Measurements from ENCODE around the gene PARS2. TPM values are rescaled to one million over a fixed set of nuclear protein-coding genes. Genes with fewer than 3 reads are reported as not detected.

PARS2 gene
- total and polyA plus RNA-seq, 4 donors, result 1.2 to 3.0 (median 2.3) TPM

- WGBS, 2 donors, result 90 to 91% methylated on average over 7 of the region's 7 CpGs
- Histone ChIP-seq H3K36me3 (ENCODE audit: control insufficient read depth in 1 of 2, insufficient read depth in 2 of 2, low read length in 1 of 2) (no peaks in the 10 kb centered on the region), H3K27ac (ENCODE audit: low read depth in 1 of 2, low read length in 2 of 2) (peak overlapping the region in 1 of 2 donors; percentile 69), H3K4me1 (ENCODE audit: control insufficient read depth in 1 of 2, insufficient read depth in 2 of 2, low read length in 2 of 2) (no peaks in the 10 kb centered on the region), H3K4me3 (ENCODE audit: low read length in 2 of 2) (peak overlapping the region; percentile 50 to 55), H3K9me3 (ENCODE audit: control insufficient read depth, low read length) (no peaks in the 10 kb centered on the region), H3K27me3 (ENCODE audit: control insufficient read depth in 1 of 2, insufficient read depth in 2 of 2, low read length in 1 of 2) (no peaks in the 10 kb centered on the region)
- DNase-seq, result no peak
- no peak for ATAC-seq (ENCODE audit: low FRiP score)
- intact Hi-C loops (cut with DNase I), result loop anchor here (2.0 to 10.0 kb wide), 3 partner anchors 50 to 220 kb away; partner anchors contain the start of genes ACOT11 (in 1 of the 2) and PARS2 (in 1 of the 2)
These were observed 49.3 kb downstream of the PARS2 start for GRCh38 chr1:54714881-54715492.

- no peak for DNase-seq
- Histone ChIP-seq H3K9me3 (ENCODE audit: control insufficient read depth, low read length) (no peaks in the 10 kb centered on the region), H3K4me3 (ENCODE audit: low read length in 2 of 2) (no peak overlapping the region), H3K4me1 (ENCODE audit: control insufficient read depth in 1 of 2, insufficient read depth in 2 of 2, low read length in 2 of 2) (no peaks in the 10 kb centered on the region), H3K36me3 (ENCODE audit: control insufficient read depth in 1 of 2, insufficient read depth in 2 of 2, low read length in 1 of 2) (peaks cover 0 to under 1% of the 10 kb centered on the region in 2 donors), H3K27ac (ENCODE audit: low read depth in 1 of 2, low read length in 2 of 2) (no peak overlapping the region), H3K27me3 (ENCODE audit: control insufficient read depth in 1 of 2, insufficient read depth in 2 of 2, low read length in 1 of 2) (no peaks in the 10 kb centered on the region)
- ATAC-seq (ENCODE audit: low FRiP score), result no peak
- 86 to 87% methylated on average over 10 of the region's 10 CpGs for WGBS, 2 donors
- intact Hi-C loops (cut with DNase I), result loop anchor here (10.0 kb wide), 2 partner anchors 167 to 217 kb away; partner anchors contain the start of gene ACOT11 (in 1 of the 2)
These were observed 52.8 kb downstream of the PARS2 start for GRCh38 chr1:54711536-54711935.

GRCh38 chr1:54710841-54711240 lies 53.5 kb downstream of the PARS2 start:
- intact Hi-C loops (cut with DNase I), result loop anchor here (10.0 kb wide), 2 partner anchors 166 to 216 kb away; partner anchors contain the start of gene ACOT11 (in 1 of the 2)
- no peaks in the 10 kb centered on the region for H3K4me1 ChIP-seq (ENCODE audit: control insufficient read depth in 1 of 2, insufficient read depth in 2 of 2, low read length in 2 of 2)
- H3K27ac ChIP-seq (ENCODE audit: low read depth in 1 of 2, low read length in 2 of 2), result no peak overlapping the region
- H3K9me3 ChIP-seq (ENCODE audit: control insufficient read depth, low read length), result no peaks in the 10 kb centered on the region
- ATAC-seq (ENCODE audit: low FRiP score) (no peak), DNase-seq (no peak)
- no peak overlapping the region for H3K4me3 ChIP-seq (ENCODE audit: low read length in 2 of 2)
- H3K27me3 ChIP-seq (ENCODE audit: control insufficient read depth in 1 of 2, insufficient read depth in 2 of 2, low read length in 1 of 2), result no peaks in the 10 kb centered on the region
- H3K36me3 ChIP-seq (ENCODE audit: control insufficient read depth in 1 of 2, insufficient read depth in 2 of 2, low read length in 1 of 2), result peaks cover 0 to 6% of the 10 kb centered on the region in 2 donors
- WGBS, 2 donors, result 81 to 87% methylated on average over 6 of the region's 6 CpGs

GRCh38 chr1:54710434-54710833 lies 53.9 kb downstream of the PARS2 start:
- Histone ChIP-seq H3K9me3 (ENCODE audit: control insufficient read depth, low read length) (no peaks in the 10 kb centered on the region), H3K27ac (ENCODE audit: low read depth in 1 of 2, low read length in 2 of 2) (no peak overlapping the region), H3K4me1 (ENCODE audit: control insufficient read depth in 1 of 2, insufficient read depth in 2 of 2, low read length in 2 of 2) (no peaks in the 10 kb centered on the region), H3K4me3 (ENCODE audit: low read length in 2 of 2) (no peak overlapping the region), H3K27me3 (ENCODE audit: control insufficient read depth in 1 of 2, insufficient read depth in 2 of 2, low read length in 1 of 2) (no peaks in the 10 kb centered on the region), H3K36me3 (ENCODE audit: control insufficient read depth in 1 of 2, insufficient read depth in 2 of 2, low read length in 1 of 2) (peaks cover 0 to 6% of the 10 kb centered on the region in 2 donors)
- WGBS, 2 donors, result 85 to 92% methylated on average over 3 of the region's 3 CpGs
- intact Hi-C loops (cut with DNase I), result loop anchor here (10.0 kb wide), 2 partner anchors 166 to 216 kb away; partner anchors contain the start of gene ACOT11 (in 1 of the 2)
- DNase-seq (no peak), ATAC-seq (ENCODE audit: low FRiP score) (no peak)

GRCh38 chr1:54709547-54710292 lies 54.6 kb downstream of the PARS2 start:
- no peak overlapping the region for H3K4me3 ChIP-seq (ENCODE audit: low read length in 2 of 2)
- peaks cover 0 to 6% of the 10 kb centered on the region in 2 donors for H3K36me3 ChIP-seq (ENCODE audit: control insufficient read depth in 1 of 2, insufficient read depth in 2 of 2, low read length in 1 of 2)
- H3K9me3 ChIP-seq (ENCODE audit: control insufficient read depth, low read length), result no peaks in the 10 kb centered on the region
- 81 to 88% methylated on average over 8 of the region's 8 CpGs for WGBS, 2 donors
- H3K4me1 ChIP-seq (ENCODE audit: control insufficient read depth in 1 of 2, insufficient read depth in 2 of 2, low read length in 2 of 2), result no peaks in the 10 kb centered on the region
- ATAC-seq (ENCODE audit: low FRiP score), result no peak
- DNase-seq, result no peak
- intact Hi-C loops (cut with DNase I), result loop anchor here (10.0 kb wide), 2 partner anchors 165 to 215 kb away; partner anchors contain the start of gene ACOT11 (in 1 of the 2)
- no peak overlapping the region for H3K27ac ChIP-seq (ENCODE audit: low read depth in 1 of 2, low read length in 2 of 2)
- H3K27me3 ChIP-seq (ENCODE audit: control insufficient read depth in 1 of 2, insufficient read depth in 2 of 2, low read length in 1 of 2), result no peaks in the 10 kb centered on the region

GRCh38 chr1:54708385-54708784 lies 55.9 kb downstream of the PARS2 start:
- intact Hi-C loops (cut with DNase I), result no loop called here
- H3K27ac ChIP-seq (ENCODE audit: low read depth in 1 of 2, low read length in 2 of 2), result no peak overlapping the region
- H3K36me3 ChIP-seq (ENCODE audit: control insufficient read depth in 1 of 2, insufficient read depth in 2 of 2, low read length in 1 of 2), result peaks cover 0 to 7% of the 10 kb centered on the region in 2 donors
- DNase-seq, result no peak
- no peak overlapping the region for H3K4me3 ChIP-seq (ENCODE audit: low read length in 2 of 2)
- H3K4me1 ChIP-seq (ENCODE audit: control insufficient read depth in 1 of 2, insufficient read depth in 2 of 2, low read length in 2 of 2), result no peaks in the 10 kb centered on the region
- no peak for ATAC-seq (ENCODE audit: low FRiP score)
- no peaks in the 10 kb centered on the region for H3K27me3 ChIP-seq (ENCODE audit: control insufficient read depth in 1 of 2, insufficient read depth in 2 of 2, low read length in 1 of 2)
- no peaks in the 10 kb centered on the region for H3K9me3 ChIP-seq (ENCODE audit: control insufficient read depth, low read length)

Other genes starting within 250 kb of the PARS2 start
- gene ACOT11, start 216.3 kb downstream of the PARS2 start, total RNA-seq, result 10 to 100 TPM; 17.5 to 20.9 TPM
- gene ACOT11, start 216.3 kb downstream of the PARS2 start, polyA plus RNA-seq, result 1 to 10 TPM; 6.4 to 7.3 TPM
- not detected for gene FAM151A, start 141.0 kb downstream of the PARS2 start, total RNA-seq
- gene FAM151A, start 141.0 kb downstream of the PARS2 start, polyA plus RNA-seq, result under 1 TPM in 1 of 2 donors, not detected in 1; 0.08 TPM
- 10 to 100 TPM; 13.1 to 16.3 TPM for gene MROH7, start 122.7 kb downstream of the PARS2 start, total RNA-seq
- gene MROH7, start 122.7 kb downstream of the PARS2 start, polyA plus RNA-seq, result 10 to 100 TPM in 1 of 2 donors, 1 to 10 TPM in 1; 2.1 to 42.3 TPM
- gene TTC4, start 48.7 kb downstream of the PARS2 start, total RNA-seq, result 10 to 100 TPM; 13.0 to 15.2 TPM
- 10 to 100 TPM in 1 of 2 donors, 1 to 10 TPM in 1; 8.9 to 18.9 TPM for gene TTC4, start 48.7 kb downstream of the PARS2 start, polyA plus RNA-seq
- gene TTC22, start 36.8 kb upstream of the PARS2 start, total RNA-seq, result under 1 TPM in 1 of 2 donors, not detected in 1; 0.27 TPM
- gene TTC22, start 36.8 kb upstream of the PARS2 start, polyA plus RNA-seq, result 1 to 10 TPM in 1 of 2 donors, under 1 TPM in 1; 0.20 to 3.9 TPM
- gene DHCR24, start 122.7 kb upstream of the PARS2 start, total RNA-seq, result 10 to 100 TPM; 26.6 to 29.6 TPM
- 1 to 10 TPM; 5.1 to 5.4 TPM for gene DHCR24, start 122.7 kb upstream of the PARS2 start, polyA plus RNA-seq
- gene TMEM61, start 216.1 kb upstream of the PARS2 start, total RNA-seq, result 1 to 10 TPM; 1.3 to 5.6 TPM
- 1 to 10 TPM in 1 of 2 donors, under 1 TPM in 1; 0.38 to 3.0 TPM for gene TMEM61, start 216.1 kb upstream of the PARS2 start, polyA plus RNA-seq
- not detected for gene BSND, start 234.4 kb upstream of the PARS2 start, total RNA-seq
- gene BSND, start 234.4 kb upstream of the PARS2 start, polyA plus RNA-seq, result not detected

All from aorta (tissue), 5 donors.